ENCODE data around the gene HTR4. TPM values are rescaled to one million over a fixed set of nuclear protein-coding genes. Genes with fewer than 3 reads are reported as not detected.
"Not testable (repeated sequence)": the region's sequence is repeated elsewhere in the genome, so short reads cannot be mapped to it uniquely, and the experiment has no call there.

Gene HTR4
- total RNA-seq, 4 donors from 2014 or later, result 0.34 to 1.6 TPM; not detected in 2

GRCh38 chr5:148540647-148541046 is 113.7 kb downstream of the HTR4 start:
- H3K4me3 ChIP-seq, result no peak overlapping the region
- no peaks in the 10 kb centered on the region for H3K36me3 ChIP-seq
- no peaks in the 10 kb centered on the region for H3K9me3 ChIP-seq
- no peak for DNase-seq (ENCODE audit: low spot score in 2 of 2)
- 81% methylated on average over 1 of the region's 1 CpG for WGBS
- H3K27me3 ChIP-seq, result no peaks in the 10 kb centered on the region
- no peak for TF ChIP-seq POLR2AphosphoS5 (IDR thresholded peaks at IDR 0.05)
- no peak for TF ChIP-seq POLR2A (IDR thresholded peaks at IDR 0.05)
- no peak for TF ChIP-seq CTCF (IDR thresholded peaks at IDR 0.05)
- H3K27ac ChIP-seq, result no peak overlapping the region
- no peaks in the 10 kb centered on the region for H3K4me1 ChIP-seq

- H3K27me3 ChIP-seq, result no peaks in the 10 kb centered on the region
Measured at GRCh38 chr5:148539851-148540250, 114.5 kb downstream of the HTR4 start.

GRCh38 chr5:148535190-148535589 is 119.1 kb downstream of the HTR4 start:
- no peak for DNase-seq (ENCODE audit: low spot score in 2 of 2)
- Histone ChIP-seq H3K4me3 (no peak overlapping the region), H3K36me3 (no peaks in the 10 kb centered on the region), H3K4me1 (no peaks in the 10 kb centered on the region), H3K27ac (no peak overlapping the region), H3K9me3 (peaks cover 3% of the 10 kb centered on the region), H3K27me3 (no peaks in the 10 kb centered on the region)
- TF ChIP-seq CTCF (IDR thresholded peaks at IDR 0.05) (no peak), EP300 (IDR thresholded peaks at IDR 0.05) (no peak)
- WGBS, result 70% methylated on average over 1 of the region's 1 CpG

More at GRCh38 chr5:148539851-148540250, 114.5 kb downstream of the HTR4 start:
- no peak for DNase-seq (ENCODE audit: low spot score in 2 of 2)
- H3K36me3 ChIP-seq, result no peaks in the 10 kb centered on the region
- no peak overlapping the region for H3K4me3 ChIP-seq
- H3K9me3 ChIP-seq, result no peaks in the 10 kb centered on the region
- WGBS, result 89% methylated on average over 6 of the region's 6 CpGs
- H3K27ac ChIP-seq, result no peak overlapping the region
- H3K4me1 ChIP-seq, result no peaks in the 10 kb centered on the region
- no peak for TF ChIP-seq EP300 (IDR thresholded peaks at IDR 0.05)
- TF ChIP-seq POLR2AphosphoS5 (IDR thresholded peaks at IDR 0.05), result no peak
- TF ChIP-seq POLR2A (IDR thresholded peaks at IDR 0.05), result no peak
- no peak for TF ChIP-seq CTCF (IDR thresholded peaks at IDR 0.05)

GRCh38 chr5:148532969-148533670 is 121.2 kb downstream of the HTR4 start:
- peaks cover 11% of the 10 kb centered on the region for H3K9me3 ChIP-seq
- WGBS, result 73% methylated on average over 5 of the region's 5 CpGs
- H3K27ac ChIP-seq, result no peak overlapping the region
- no peaks in the 10 kb centered on the region for H3K36me3 ChIP-seq
- H3K27me3 ChIP-seq, result no peaks in the 10 kb centered on the region
- TF ChIP-seq POLR2AphosphoS5 (IDR thresholded peaks at IDR 0.05) (no peak), CTCF (IDR thresholded peaks at IDR 0.05) (no peak), EP300 (IDR thresholded peaks at IDR 0.05) (no peak), POLR2A (IDR thresholded peaks at IDR 0.05) (no peak)
- no peak for DNase-seq (ENCODE audit: low spot score in 2 of 2)
- no peaks in the 10 kb centered on the region for H3K4me1 ChIP-seq
- H3K4me3 ChIP-seq, result no peak overlapping the region

GRCh38 chr5:148529450-148529849 is 124.9 kb downstream of the HTR4 start:
- not testable (repeated sequence) for H3K4me1 ChIP-seq; DNase-seq (ENCODE audit: low spot score in 2 of 2); H3K4me3 ChIP-seq; H3K27me3 ChIP-seq; H3K36me3 ChIP-seq; H3K27ac ChIP-seq
- WGBS, result 95% methylated on average over 2 of the region's 2 CpGs
- peaks cover 11% of the 10 kb centered on the region for H3K9me3 ChIP-seq

- H3K27ac ChIP-seq, result no peak overlapping the region
- DNase-seq (ENCODE audit: low spot score in 2 of 2), result no peak
- 80% methylated on average over 5 of the region's 5 CpGs for WGBS
- H3K27me3 ChIP-seq, result no peaks in the 10 kb centered on the region
- no peaks in the 10 kb centered on the region for H3K4me1 ChIP-seq
- TF ChIP-seq CTCF (IDR thresholded peaks at IDR 0.05) (no peak), EP300 (IDR thresholded peaks at IDR 0.05) (no peak), POLR2A (IDR thresholded peaks at IDR 0.05) (no peak)
- H3K36me3 ChIP-seq, result no peaks in the 10 kb centered on the region
- peaks cover 8% of the 10 kb centered on the region for H3K9me3 ChIP-seq
- H3K4me3 ChIP-seq, result no peak overlapping the region
Measured at GRCh38 chr5:148524721-148525120, 129.6 kb downstream of the HTR4 start.
